Measurements from ENCODE around the gene PACRG. TPM values are rescaled to one million over a fixed set of nuclear protein-coding genes. Genes with fewer than 3 reads are reported as not detected.
A peak's percentile ranks its signal among the peaks of the same experiment; 100 is the strongest.

PACRG gene
- total and polyA plus RNA-seq, 3 experiments from 2014 or later, result not detected

- no peak overlapping the region for H3K27ac ChIP-seq (ENCODE audit: low read depth, low read length)
- H3K4me1 ChIP-seq (ENCODE audit: insufficient read depth, low read length), result no peaks in the 10 kb centered on the region
- ChIA-PET CTCF (no interaction called here), POLR2A (no interaction called here)
- Mint-ChIP-seq H3K4me1 (no peaks in the 10 kb centered on the region), H3K27ac (peak overlapping the region in 1 of 8 donors; percentile 46), H3K4me3 (no peak overlapping the region), H3K9me3 (no peaks in the 10 kb centered on the region), H3K27me3 (peaks cover 0 to 2% of the 10 kb centered on the region in 2 donors), H3K36me3 (no peaks in the 10 kb centered on the region)
- no peaks in the 10 kb centered on the region for H3K36me3 ChIP-seq (ENCODE audit: insufficient read depth, low read length)
- H3K9me3 ChIP-seq (ENCODE audit: low read length), result no peaks in the 10 kb centered on the region
- no peak for DNase-seq
- H3K4me3 ChIP-seq (ENCODE audit: low read length), result no peak overlapping the region
- H3K27me3 ChIP-seq (ENCODE audit: insufficient read depth, low read length, poor library complexity, severe bottlenecking), result no peaks in the 10 kb centered on the region
Observed at GRCh38 chr6:163347021-163347446, 619.3 kb downstream of the PACRG start.

GRCh38 chr6:163348789-163349680, 621.3 kb downstream of the PACRG start:
- no peaks in the 10 kb centered on the region for H3K4me1 ChIP-seq (ENCODE audit: insufficient read depth, low read length)
- H3K27ac Mint-ChIP-seq, result no peak overlapping the region
- no peak for DNase-seq
- H3K36me3 ChIP-seq (ENCODE audit: insufficient read depth, low read length), result no peaks in the 10 kb centered on the region
- H3K9me3 ChIP-seq (ENCODE audit: low read length), result no peaks in the 10 kb centered on the region
- no peak overlapping the region for H3K4me3 ChIP-seq (ENCODE audit: low read length)
- ChIA-PET POLR2A (no interaction called here), CTCF (no interaction called here)
- H3K27me3 ChIP-seq (ENCODE audit: insufficient read depth, low read length, poor library complexity, severe bottlenecking), result no peaks in the 10 kb centered on the region
- H3K4me3 Mint-ChIP-seq, result no peak overlapping the region
- H3K36me3 Mint-ChIP-seq, result no peaks in the 10 kb centered on the region
- H3K4me1 Mint-ChIP-seq, result no peaks in the 10 kb centered on the region
- H3K9me3 Mint-ChIP-seq, result no peaks in the 10 kb centered on the region
- no peak overlapping the region for H3K27ac ChIP-seq (ENCODE audit: low read depth, low read length)
- peaks cover 1 to 10% of the 10 kb centered on the region in 2 donors for H3K27me3 Mint-ChIP-seq

DNA sequence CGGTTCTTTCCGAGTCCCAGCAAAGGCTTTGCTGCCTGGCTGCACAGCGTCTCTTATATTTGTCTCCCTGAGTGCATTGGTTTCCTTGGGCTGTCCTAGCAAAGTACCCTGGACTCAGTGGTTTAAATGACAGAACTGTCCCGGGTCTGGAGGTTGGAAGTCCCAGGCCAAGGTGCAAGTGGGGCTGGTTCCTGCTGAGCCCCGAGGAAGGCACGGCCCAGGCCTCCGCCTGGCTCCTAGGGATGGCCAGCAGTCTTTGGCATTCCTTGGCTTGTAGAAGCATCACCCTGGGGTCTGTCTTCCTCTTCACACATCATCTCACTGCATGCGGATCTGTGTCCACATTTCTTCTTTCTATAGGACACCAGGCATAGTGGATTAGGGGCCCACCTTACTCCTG, 621.9 kb downstream of the PACRG start:
- no peaks in the 10 kb centered on the region for H3K27me3 ChIP-seq (ENCODE audit: insufficient read depth, low read length, poor library complexity, severe bottlenecking)
- H3K36me3 ChIP-seq (ENCODE audit: insufficient read depth, low read length), result no peaks in the 10 kb centered on the region
- no peaks in the 10 kb centered on the region for H3K9me3 ChIP-seq (ENCODE audit: low read length)
- Mint-ChIP-seq H3K9me3 (no peaks in the 10 kb centered on the region), H3K4me1 (no peaks in the 10 kb centered on the region), H3K27ac (no peak overlapping the region), H3K27me3 (peaks cover 5 to 14% of the 10 kb centered on the region in 2 donors), H3K36me3 (no peaks in the 10 kb centered on the region), H3K4me3 (no peak overlapping the region)
- H3K4me1 ChIP-seq (ENCODE audit: insufficient read depth, low read length), result no peaks in the 10 kb centered on the region
- no peak overlapping the region for H3K27ac ChIP-seq (ENCODE audit: low read depth, low read length)
- no peak for DNase-seq
- H3K4me3 ChIP-seq (ENCODE audit: low read length), result no peak overlapping the region
- ChIA-PET CTCF (no interaction called here), POLR2A (no interaction called here)

DNA sequence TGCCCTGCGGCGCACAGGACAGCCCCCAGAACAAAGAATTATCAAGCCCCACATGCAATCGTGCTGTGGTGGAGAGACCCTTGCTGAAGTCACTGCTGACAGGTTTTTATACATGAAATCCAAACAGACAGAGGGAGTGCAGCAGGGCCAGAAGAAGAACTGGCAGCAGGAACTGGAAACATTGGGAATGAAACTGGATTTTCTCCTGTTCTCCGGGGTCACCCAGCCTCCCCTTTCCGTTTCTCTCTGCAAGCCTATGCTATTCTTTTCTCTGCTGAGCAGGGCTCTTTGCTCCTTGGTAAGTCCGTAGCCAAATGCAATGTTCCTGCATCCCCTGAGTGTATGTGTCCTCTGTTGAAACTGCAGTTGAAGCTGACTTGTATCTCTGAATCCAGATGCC, 623.2 kb downstream of the PACRG start:
- Histone ChIP-seq H3K36me3 (ENCODE audit: insufficient read depth, low read length) (no peaks in the 10 kb centered on the region), H3K27ac (ENCODE audit: low read depth, low read length) (no peak overlapping the region), H3K27me3 (ENCODE audit: insufficient read depth, low read length, poor library complexity, severe bottlenecking) (no peaks in the 10 kb centered on the region), H3K4me1 (ENCODE audit: insufficient read depth, low read length) (no peaks in the 10 kb centered on the region), H3K4me3 (ENCODE audit: low read length) (no peak overlapping the region), H3K9me3 (ENCODE audit: low read length) (no peaks in the 10 kb centered on the region)
- DNase-seq, result no peak
- no peak overlapping the region for H3K27ac Mint-ChIP-seq
- H3K27me3 Mint-ChIP-seq, result peaks cover 9 to 22% of the 10 kb centered on the region in 2 donors
- H3K4me1 Mint-ChIP-seq, result no peaks in the 10 kb centered on the region
- no peak overlapping the region for H3K4me3 Mint-ChIP-seq
- ChIA-PET POLR2A (no interaction called here), CTCF (no interaction called here)
- H3K9me3 Mint-ChIP-seq, result no peaks in the 10 kb centered on the region
- no peaks in the 10 kb centered on the region for H3K36me3 Mint-ChIP-seq

DNA sequence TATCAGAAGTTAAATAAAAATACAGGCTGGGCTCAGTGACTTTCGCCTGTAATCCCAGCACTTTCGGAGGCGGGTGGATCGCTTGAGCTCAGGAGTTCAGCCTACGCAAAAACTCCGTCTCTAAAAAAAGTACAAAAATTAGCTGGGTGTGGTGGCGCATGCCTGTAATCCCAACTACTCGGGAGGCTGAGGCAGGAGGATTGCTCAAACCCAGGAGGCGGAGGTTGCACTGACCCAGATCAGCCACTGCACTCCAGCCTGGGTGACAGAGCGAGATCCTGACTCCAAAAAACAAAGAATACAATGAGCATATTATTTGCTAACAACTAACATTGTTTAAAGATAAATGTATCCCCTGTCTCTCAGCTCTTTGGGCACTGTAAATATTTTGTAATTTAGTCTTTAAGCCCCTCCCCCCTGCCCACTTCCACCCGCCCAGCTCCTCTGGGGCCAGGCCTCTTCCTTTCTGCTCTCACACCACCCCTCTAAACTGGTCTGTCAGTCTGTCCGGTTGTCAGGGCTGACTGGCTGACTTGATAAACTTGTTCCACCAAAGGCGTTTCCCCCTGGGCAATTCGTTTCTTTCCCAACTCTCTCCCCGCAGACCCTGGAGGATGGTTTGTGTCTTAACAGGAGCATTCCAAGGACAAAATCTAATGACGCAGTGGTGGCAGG, 624.4 kb downstream of the PACRG start:
- Mint-ChIP-seq H3K36me3 (no peaks in the 10 kb centered on the region), H3K27ac (peak overlapping the region in 1 of 8 donors; percentile 44), H3K27me3 (peaks cover 9 to 22% of the 10 kb centered on the region in 2 donors), H3K4me1 (no peaks in the 10 kb centered on the region), H3K9me3 (no peaks in the 10 kb centered on the region), H3K4me3 (no peak overlapping the region)
- Histone ChIP-seq H3K27me3 (ENCODE audit: insufficient read depth, low read length, poor library complexity, severe bottlenecking) (no peaks in the 10 kb centered on the region), H3K27ac (ENCODE audit: low read depth, low read length) (no peak overlapping the region), H3K4me3 (ENCODE audit: low read length) (no peak overlapping the region), H3K36me3 (ENCODE audit: insufficient read depth, low read length) (no peaks in the 10 kb centered on the region), H3K9me3 (ENCODE audit: low read length) (no peaks in the 10 kb centered on the region), H3K4me1 (ENCODE audit: insufficient read depth, low read length) (no peaks in the 10 kb centered on the region)
- no peak for DNase-seq
- ChIA-PET CTCF (no interaction called here), POLR2A (no interaction called here)

GRCh38 chr6:163352966-163353365, 625.2 kb downstream of the PACRG start:
- ChIA-PET CTCF (no interaction called here), POLR2A (no interaction called here)
- no peak for DNase-seq
- Histone ChIP-seq H3K27me3 (ENCODE audit: insufficient read depth, low read length, poor library complexity, severe bottlenecking) (no peaks in the 10 kb centered on the region), H3K4me1 (ENCODE audit: insufficient read depth, low read length) (no peaks in the 10 kb centered on the region), H3K9me3 (ENCODE audit: low read length) (no peaks in the 10 kb centered on the region), H3K27ac (ENCODE audit: low read depth, low read length) (no peak overlapping the region), H3K36me3 (ENCODE audit: insufficient read depth, low read length) (no peaks in the 10 kb centered on the region), H3K4me3 (ENCODE audit: low read length) (no peak overlapping the region)
- no peaks in the 10 kb centered on the region for H3K9me3 Mint-ChIP-seq
- H3K27me3 Mint-ChIP-seq, result peaks cover 9 to 22% of the 10 kb centered on the region in 2 donors
- no peak overlapping the region for H3K27ac Mint-ChIP-seq
- H3K4me1 Mint-ChIP-seq, result no peaks in the 10 kb centered on the region
- no peaks in the 10 kb centered on the region for H3K36me3 Mint-ChIP-seq
- H3K4me3 Mint-ChIP-seq, result no peak overlapping the region

GRCh38 chr6:163354085-163354484, 626.3 kb downstream of the PACRG start:
- H3K36me3 ChIP-seq (ENCODE audit: insufficient read depth, low read length), result no peaks in the 10 kb centered on the region
- Mint-ChIP-seq H3K36me3 (no peaks in the 10 kb centered on the region), H3K4me1 (no peaks in the 10 kb centered on the region), H3K9me3 (no peaks in the 10 kb centered on the region), H3K27ac (no peak overlapping the region), H3K4me3 (no peak overlapping the region), H3K27me3 (peaks cover 11 to 29% of the 10 kb centered on the region in 2 donors)
- POLR2A ChIA-PET, result no interaction called here
- CTCF ChIA-PET, result no interaction called here
- no peaks in the 10 kb centered on the region for H3K4me1 ChIP-seq (ENCODE audit: insufficient read depth, low read length)
- no peak overlapping the region for H3K27ac ChIP-seq (ENCODE audit: low read depth, low read length)
- H3K4me3 ChIP-seq (ENCODE audit: low read length), result no peak overlapping the region
- no peaks in the 10 kb centered on the region for H3K27me3 ChIP-seq (ENCODE audit: insufficient read depth, low read length, poor library complexity, severe bottlenecking)
- DNase-seq, result no peak
- H3K9me3 ChIP-seq (ENCODE audit: low read length), result no peaks in the 10 kb centered on the region

DNA sequence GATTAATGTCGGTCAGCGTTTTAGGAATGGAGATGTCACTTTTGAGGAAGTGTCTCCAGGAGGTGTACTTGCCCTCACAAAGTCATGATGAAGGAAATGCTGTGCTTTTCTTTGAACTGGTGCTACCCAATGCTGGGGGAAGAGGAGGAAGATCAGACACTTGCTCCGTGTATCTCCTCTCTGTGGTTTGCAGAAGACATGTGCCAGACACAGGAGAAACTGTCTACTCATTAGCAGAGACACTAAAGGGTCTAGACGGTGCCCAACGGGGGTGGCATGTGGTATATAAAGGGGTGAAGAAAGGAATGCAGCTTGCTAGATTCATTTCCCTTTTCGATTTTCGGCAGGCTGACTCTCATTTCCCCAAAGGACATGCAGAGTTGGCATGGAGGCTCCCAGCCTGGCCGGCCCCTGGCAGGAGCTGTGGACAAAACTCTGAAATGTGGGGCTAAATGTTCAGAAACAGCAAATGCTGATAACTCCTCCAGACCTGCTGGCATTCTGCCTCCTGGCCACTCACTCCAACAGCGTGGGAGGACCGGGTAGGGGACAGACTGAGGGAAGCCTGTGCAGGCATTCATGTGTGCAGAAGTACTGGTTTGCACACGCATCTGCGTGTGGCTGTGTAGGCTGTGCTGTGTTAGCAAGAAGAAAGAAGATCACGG, 627.1 kb downstream of the PACRG start:
- Mint-ChIP-seq H3K27ac (no peak overlapping the region), H3K27me3 (peaks cover 11 to 30% of the 10 kb centered on the region in 2 donors), H3K4me3 (no peak overlapping the region), H3K9me3 (no peaks in the 10 kb centered on the region), H3K36me3 (no peaks in the 10 kb centered on the region), H3K4me1 (no peaks in the 10 kb centered on the region)
- no peaks in the 10 kb centered on the region for H3K4me1 ChIP-seq (ENCODE audit: insufficient read depth, low read length)
- H3K27me3 ChIP-seq (ENCODE audit: insufficient read depth, low read length, poor library complexity, severe bottlenecking), result no peaks in the 10 kb centered on the region
- H3K9me3 ChIP-seq (ENCODE audit: low read length), result no peaks in the 10 kb centered on the region
- no peaks in the 10 kb centered on the region for H3K36me3 ChIP-seq (ENCODE audit: insufficient read depth, low read length)
- no peak for DNase-seq
- H3K4me3 ChIP-seq (ENCODE audit: low read length), result no peak overlapping the region
- ChIA-PET POLR2A (no interaction called here), CTCF (interaction anchor here (0.7 kb wide), 1 partner anchor 170 kb away, joined by 3 read pairs; no protein-coding TSS in a partner anchor)
- H3K27ac ChIP-seq (ENCODE audit: low read depth, low read length), result no peak overlapping the region
